Endothelial cell of umbilical vein (primary cell): Measurements from ENCODE around the gene DCAF17. TPM values are rescaled to one million over a fixed set of nuclear protein-coding genes. Genes with fewer than 3 reads are reported as not detected.

Source experiments
- BruUV-seq: library from RNA; stranded (reverse); fragments of 400-500 nt; replicated peaks from 2 replicates; lab custom pipeline; 2021; lab: Mats Ljungman, UMichigan
- CTCF ChIA-PET: fragments of 300-600, 350-600 bp; sonication (Branson Sonifier 250); formaldehyde crosslinking; loops from one replicate; lab custom pipeline; 2021; ENCODE audit warnings: antibody characterized with exemption, inconsistent platforms; lab: Charles Lee
- POLR2A ChIA-PET: fragments of 300-600, 350-600 bp; sonication (Branson Sonifier 250); formaldehyde crosslinking; loops from one replicate; lab custom pipeline; 2021; ENCODE audit warnings: antibody characterized with exemption, inconsistent platforms; lab: Charles Lee
- DNase-seq: peaks from one replicate; pipeline ENCODE4 v3.0.0-alpha.2; 2011; ENCODE audit warnings: low read depth, low spot score
- FAIRE-seq: peaks from 2 replicates; lab custom pipeline; 2011; peaks lifted over from hg19 to GRCh38; lab: Jason Lieb, UNC
- H2AFZ ChIP-seq: 2 replicates; pipeline ENCODE4 v1.6.0; 2012; ENCODE audit warnings: low read depth, low read length, control low read depth, inconsistent platforms
- H3K27ac ChIP-seq: 2 replicates; pipeline ENCODE4 v1.5.1; 2011; ENCODE audit warnings: low read depth, mild to moderate bottlenecking, control low read depth, low read length, moderate library complexity; ENCODE audit not compliant: insufficient read depth
- H3K27me3 ChIP-seq, 2 experiments: 2 replicates each; pipeline versions ENCODE4 v1.6.0 to v1.6.1; 2011; ENCODE audit warnings: low read length in 2 of 2, mixed read lengths in 1 of 2; ENCODE audit not compliant: control insufficient read depth in 2 of 2, insufficient read depth in 2 of 2
- H3K36me3 ChIP-seq, 2 experiments: 2 replicates in 1 of 2; 3 replicates in 1 of 2; pipeline ENCODE4 v1.5.1; 2011; ENCODE audit warnings: low read length in 2 of 2, mild to moderate bottlenecking in 1 of 2, moderate library complexity in 1 of 2; ENCODE audit not compliant: control insufficient read depth in 2 of 2, insufficient read depth in 2 of 2; ENCODE audit errors: extremely low read depth in 1 of 2
- H3K4me1 ChIP-seq: 3 replicates; pipeline ENCODE4 v1.5.1; 2011; ENCODE audit warnings: mild to moderate bottlenecking, low read length; ENCODE audit not compliant: control insufficient read depth, insufficient read depth; ENCODE audit errors: extremely low read depth
- H3K4me2 ChIP-seq: 2 replicates; pipeline ENCODE4 v1.6.1; 2011; ENCODE audit warnings: low read length, control low read depth, mixed read lengths; ENCODE audit not compliant: insufficient read depth
- H3K4me3 ChIP-seq, 3 experiments: fragments of 200-600 bp in 1 of 3; sonication (generic), shearing (Covaris generic) in 1 of 3; replicated peaks in 1 of 3; 2 replicates each; pipeline ENCODE4 v1.5.1; 2011 to 2016; ENCODE audit warnings: control low read depth in 3 of 3, low read length in 3 of 3, mild to moderate bottlenecking in 2 of 3, inconsistent platforms in 1 of 3, low read depth in 1 of 3, moderate library complexity in 1 of 3; ENCODE audit not compliant: insufficient read depth in 1 of 3
- H3K79me2 ChIP-seq: 2 replicates; pipeline ENCODE4 v1.6.0; 2012; ENCODE audit warnings: low read length, inconsistent platforms; ENCODE audit not compliant: control insufficient read depth, insufficient read depth
- H3K9ac ChIP-seq: replicated peaks from 2 replicates; pipeline ENCODE3; 2011; ENCODE audit warnings: low read length, control low read depth; ENCODE audit not compliant: insufficient read depth; ENCODE audit errors: extremely low read depth
- H3K9me1 ChIP-seq: replicated peaks from 3 replicates; pipeline ENCODE4 v1.6.0; 2011; ENCODE audit warnings: mild to moderate bottlenecking, low read length; ENCODE audit not compliant: control insufficient read depth, insufficient read depth; ENCODE audit errors: extremely low read depth
- H3K9me3 ChIP-seq: replicated peaks from 2 replicates; pipeline ENCODE4 v1.5.1; 2012; ENCODE audit warnings: low read length, inconsistent platforms; ENCODE audit not compliant: control insufficient read depth, insufficient read depth
- H4K20me1 ChIP-seq: replicated peaks from 2 replicates; pipeline ENCODE3; 2011; ENCODE audit warnings: mild to moderate bottlenecking, low read length; ENCODE audit not compliant: control insufficient read depth, insufficient read depth; ENCODE audit errors: extremely low read depth
- EZH2 ChIP-seq: IDR thresholded peaks from 2 replicates; pipeline ENCODE4 v1.6.1; 2012; ENCODE audit warnings: borderline replicate concordance, low read depth, mild to moderate bottlenecking, moderate library complexity, low read length, inconsistent platforms; ENCODE audit not compliant: severe bottlenecking
- FOS ChIP-seq: IDR thresholded peaks from 2 replicates; pipeline ENCODE4 v1.6.1; 2011; ENCODE audit warnings: mild to moderate bottlenecking, low read length, moderate library complexity, borderline replicate concordance; ENCODE audit not compliant: insufficient read depth
- GATA2 ChIP-seq: IDR thresholded peaks from 2 replicates; pipeline ENCODE4 v1.7.0; 2011; ENCODE audit warnings: low read depth, mild to moderate bottlenecking, moderate library complexity, mixed read lengths, low read length; ENCODE audit not compliant: insufficient read length, insufficient read depth
- JUN ChIP-seq: IDR thresholded peaks from 2 replicates; pipeline ENCODE4 v1.6.1; 2011; ENCODE audit warnings: borderline replicate concordance, low read depth; ENCODE audit not compliant: insufficient read length, insufficient read depth
- MYC ChIP-seq: IDR thresholded peaks from one replicate; pipeline ENCODE4 v1.6.1; 2011; ENCODE audit warnings: mild to moderate bottlenecking, low read depth, low read length
- POLR2A ChIP-seq: IDR thresholded peaks from 2 replicates; pipeline ENCODE4 v1.6.1; 2012; ENCODE audit warnings: low read depth, mild to moderate bottlenecking, control low read depth, low read length
- POLR2AphosphoS5 ChIP-seq: IDR thresholded peaks from 2 replicates; pipeline ENCODE4 v1.6.1; 2012; ENCODE audit warnings: low read depth, mild to moderate bottlenecking, control low read depth, low read length, moderate library complexity; ENCODE audit not compliant: insufficient read depth
- dilution Hi-C: fragments of 300-500 bp; cut with MboI; formaldehyde crosslinking; loops from one replicate; pipeline ENCODE4 v1.15.0; 2019; ENCODE audit warnings: low sequenced_read_pairs; ENCODE audit not compliant: extremely low pct_ligation_motif_present
- intact Hi-C: fragments of 100-400 bp; cut with micrococcal nuclease; formaldehyde crosslinking; loops from one replicate; pipeline ENCODE4 v1.10.0; 2022
- polyA plus RNA-seq, 4 experiments: library from polyadenylated mRNA; depleted of rRNA in 3 of 4; stranded (reverse) in 3 of 4; unstranded in 1 of 4; fragments of >200 nt; gene quantifications; 2 replicates each; pipeline versions ENCODE4 v1.2.1 to v1.2.3, GENCODE V29; 2011 to 2012; ENCODE audit warnings: missing spikeins in 1 of 4
- total RNA-seq: library from RNA; stranded (reverse); gene quantifications from 2 replicates; pipeline ENCODE4 v1.2.3, GENCODE V29; 2021
- TF ChIP-seq, protein P1 (sequence below): IDR thresholded peaks from 2 replicates; pipeline ENCODE4 v1.6.1; 2011; ENCODE audit not compliant: insufficient read depth, insufficient read length
- TF ChIP-seq, protein P2 (sequence below), 2 donors: IDR thresholded peaks; 1 replicate in 1 of 2; 2 replicates in 1 of 2; pipeline ENCODE4 v1.5.1; 2011; ENCODE audit warnings: low read length in 2 of 2, mild to moderate bottlenecking in 2 of 2, moderate library complexity in 2 of 2, control low read depth in 1 of 2, inconsistent platforms in 1 of 2, low read depth in 1 of 2; ENCODE audit not compliant: insufficient read depth in 1 of 2; ENCODE audit errors: extremely low read depth in 1 of 2

DCAF17 gene
- total and polyA plus RNA-seq, 2 donors (not counting 3 experiments of a cell fraction or from before 2014, with no cell fraction given): 4.6 to 14.9 TPM

DNA sequence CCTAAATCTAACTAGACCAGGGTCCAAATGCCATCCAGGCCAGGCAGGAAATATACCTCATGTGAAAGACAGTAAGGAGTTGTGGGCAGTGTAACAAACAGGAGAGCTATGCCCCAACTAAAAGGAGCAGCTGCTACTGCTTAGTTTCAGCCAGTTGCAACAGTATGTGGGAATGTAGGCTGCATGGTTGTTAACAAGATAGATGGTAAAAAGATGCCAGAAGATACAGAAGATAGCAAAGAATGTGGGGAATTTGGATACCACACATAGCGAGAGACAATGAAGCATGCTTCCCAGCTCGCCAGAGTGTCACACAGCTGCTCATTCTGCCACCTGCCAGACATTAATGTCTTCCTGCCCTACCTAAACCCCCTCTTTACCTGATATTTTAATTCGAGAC, 48.9 kb downstream of the DCAF17 start:
- CTCF ChIA-PET: interaction anchor here (1.0 kb wide), 1 partner anchor 10 kb away, joined by 3 read pairs; no protein-coding TSS in a partner anchor
- Histone ChIP-seq H3K27me3 (no peaks in the 10 kb centered on the region), H3K27ac (no peak overlapping the region), H4K20me1 (no peaks in the 10 kb centered on the region), H3K4me1 (peaks cover 16% of the 10 kb centered on the region), H3K9me1 (no peaks in the 10 kb centered on the region), H3K9me3 (no peaks in the 10 kb centered on the region), H2AFZ (no peak overlapping the region), H3K4me2 (no peak overlapping the region), H3K9ac (no peak overlapping the region), H3K79me2 (no peaks in the 10 kb centered on the region), H3K4me3 (no peak overlapping the region), H3K36me3 (peaks cover 0 to 2% of the 10 kb centered on the region in 2 experiments)
- FAIRE-seq (no peak), DNase-seq (no peak)
- BruUV-seq: no TSS peak
- TF ChIP-seq MYC: no peak
- TF ChIP-seq, protein P1, sequence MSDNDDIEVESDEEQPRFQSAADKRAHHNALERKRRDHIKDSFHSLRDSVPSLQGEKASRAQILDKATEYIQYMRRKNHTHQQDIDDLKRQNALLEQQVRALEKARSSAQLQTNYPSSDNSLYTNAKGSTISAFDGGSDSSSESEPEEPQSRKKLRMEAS: no peak
- TF ChIP-seq, protein P2, sequence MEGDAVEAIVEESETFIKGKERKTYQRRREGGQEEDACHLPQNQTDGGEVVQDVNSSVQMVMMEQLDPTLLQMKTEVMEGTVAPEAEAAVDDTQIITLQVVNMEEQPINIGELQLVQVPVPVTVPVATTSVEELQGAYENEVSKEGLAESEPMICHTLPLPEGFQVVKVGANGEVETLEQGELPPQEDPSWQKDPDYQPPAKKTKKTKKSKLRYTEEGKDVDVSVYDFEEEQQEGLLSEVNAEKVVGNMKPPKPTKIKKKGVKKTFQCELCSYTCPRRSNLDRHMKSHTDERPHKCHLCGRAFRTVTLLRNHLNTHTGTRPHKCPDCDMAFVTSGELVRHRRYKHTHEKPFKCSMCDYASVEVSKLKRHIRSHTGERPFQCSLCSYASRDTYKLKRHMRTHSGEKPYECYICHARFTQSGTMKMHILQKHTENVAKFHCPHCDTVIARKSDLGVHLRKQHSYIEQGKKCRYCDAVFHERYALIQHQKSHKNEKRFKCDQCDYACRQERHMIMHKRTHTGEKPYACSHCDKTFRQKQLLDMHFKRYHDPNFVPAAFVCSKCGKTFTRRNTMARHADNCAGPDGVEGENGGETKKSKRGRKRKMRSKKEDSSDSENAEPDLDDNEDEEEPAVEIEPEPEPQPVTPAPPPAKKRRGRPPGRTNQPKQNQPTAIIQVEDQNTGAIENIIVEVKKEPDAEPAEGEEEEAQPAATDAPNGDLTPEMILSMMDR (IDR thresholded peaks at IDR 0.05; ENCODE audit: extremely low read depth in 1 of 2, insufficient read depth in 1 of 2, low read depth in 1 of 2, low read length in 2 of 2): no peak
- TF ChIP-seq FOS: no peak
- TF ChIP-seq GATA2: no peak
- no peak for TF ChIP-seq EZH2
- TF ChIP-seq POLR2AphosphoS5: no peak
- no peak for TF ChIP-seq JUN
- TF ChIP-seq POLR2A: no peak
- intact Hi-C loops: no loop called here
- POLR2A ChIA-PET: no interaction called here
- dilution Hi-C loops: no loop called here
